Hypothalamus (tissue), 51 donors: Measurements from ENCODE around the gene PELI2.

Experiments
- DNase-seq, 51 donors: peaks; one replicate each; lab custom pipeline; 2025; lab: John Stamatoyannopoulos, UW

PELI2 gene, protein sequence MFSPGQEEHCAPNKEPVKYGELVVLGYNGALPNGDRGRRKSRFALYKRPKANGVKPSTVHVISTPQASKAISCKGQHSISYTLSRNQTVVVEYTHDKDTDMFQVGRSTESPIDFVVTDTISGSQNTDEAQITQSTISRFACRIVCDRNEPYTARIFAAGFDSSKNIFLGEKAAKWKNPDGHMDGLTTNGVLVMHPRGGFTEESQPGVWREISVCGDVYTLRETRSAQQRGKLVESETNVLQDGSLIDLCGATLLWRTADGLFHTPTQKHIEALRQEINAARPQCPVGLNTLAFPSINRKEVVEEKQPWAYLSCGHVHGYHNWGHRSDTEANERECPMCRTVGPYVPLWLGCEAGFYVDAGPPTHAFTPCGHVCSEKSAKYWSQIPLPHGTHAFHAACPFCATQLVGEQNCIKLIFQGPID

DNA sequence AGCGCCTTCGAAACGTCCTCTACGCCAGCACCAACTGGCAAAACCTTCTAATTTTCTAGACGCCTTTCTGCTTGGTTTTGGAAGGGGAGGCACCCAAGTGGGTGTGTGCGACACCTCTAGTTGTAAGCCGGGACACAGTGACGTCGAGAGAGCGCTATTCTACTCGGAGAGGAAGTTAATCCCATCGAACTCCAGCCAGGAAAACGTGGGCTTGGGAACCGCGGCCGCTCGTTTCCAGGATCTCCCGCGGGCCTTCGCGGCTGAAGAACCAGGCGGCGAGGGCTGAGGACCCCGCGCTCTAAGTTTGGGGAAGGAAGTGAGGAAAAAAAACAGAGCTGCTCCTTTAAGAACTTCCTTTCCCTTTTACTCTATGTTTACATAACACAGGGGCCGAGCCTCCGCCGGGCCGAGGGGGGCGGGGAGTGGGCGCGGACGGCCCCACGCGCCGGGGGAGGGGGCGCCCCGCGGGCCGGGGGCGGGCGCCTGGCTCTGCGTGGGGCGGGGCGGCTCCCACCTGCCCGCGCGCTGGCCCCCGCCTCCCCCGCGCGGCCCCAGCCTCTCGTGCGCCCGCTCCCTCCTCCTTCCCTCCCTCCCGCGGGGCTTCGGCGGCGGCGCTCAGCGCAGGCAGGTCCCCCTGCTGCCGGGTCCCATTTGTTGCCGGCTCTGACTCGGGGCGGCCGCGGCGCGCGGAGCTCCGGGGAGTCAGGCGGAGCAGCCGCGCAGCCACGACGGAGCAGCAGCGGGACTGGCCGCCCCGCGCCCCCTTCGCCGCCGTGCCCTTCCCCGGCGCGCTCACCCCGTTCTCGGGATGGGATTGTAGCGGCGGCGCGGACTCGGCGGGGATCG is at the start of gene PELI2:
Gene PELI2 (plus strand): TSS at position 647 of the 846 bp plus-strand sequence. CDS start 250 bp downstream, outside the sequence.
- DNase-seq = peak in 47 of 51 donors; percentile 39 to 91 (median 71)

DNA sequence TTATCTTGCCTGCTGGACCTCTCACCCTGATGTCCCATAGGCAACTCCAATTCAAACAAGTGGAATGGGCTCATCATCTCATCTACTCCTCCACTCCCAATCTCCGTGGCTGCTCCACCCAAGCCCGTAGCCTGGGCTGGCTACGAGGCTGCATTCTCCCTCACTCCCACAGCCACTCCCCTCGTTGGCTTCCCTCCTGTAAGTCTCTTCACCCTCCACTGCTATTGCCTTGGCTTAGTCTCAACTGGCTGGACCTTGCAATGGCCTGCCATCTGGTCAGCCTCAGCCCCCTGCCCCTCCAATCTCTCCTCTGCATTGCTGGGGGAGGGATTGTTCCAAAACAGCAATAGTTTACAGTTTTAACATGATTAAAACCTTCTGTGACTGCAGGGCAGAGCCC is 44.4 kb upstream of the PELI2 start:
- no peak for DNase-seq

DNA sequence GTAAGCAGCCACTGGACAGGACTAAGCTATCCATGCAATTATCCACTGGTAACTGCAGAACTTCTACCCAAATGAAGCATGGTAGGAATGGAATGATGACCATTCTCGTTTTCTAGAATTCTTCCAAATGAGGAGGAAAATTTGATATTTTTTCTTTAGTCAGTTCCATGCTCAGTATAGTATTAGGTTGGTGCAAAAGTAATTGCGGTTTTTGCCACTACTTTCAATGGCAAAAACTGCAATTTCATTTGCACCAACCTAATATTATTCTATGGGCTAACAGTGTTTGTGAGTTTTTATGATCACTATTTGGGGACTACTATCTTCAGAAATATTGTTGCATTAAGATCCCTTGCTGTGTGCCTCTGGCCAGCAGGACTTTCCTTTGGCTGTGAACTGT is 42.9 kb upstream of the PELI2 start:
- no peak for DNase-seq

DNA sequence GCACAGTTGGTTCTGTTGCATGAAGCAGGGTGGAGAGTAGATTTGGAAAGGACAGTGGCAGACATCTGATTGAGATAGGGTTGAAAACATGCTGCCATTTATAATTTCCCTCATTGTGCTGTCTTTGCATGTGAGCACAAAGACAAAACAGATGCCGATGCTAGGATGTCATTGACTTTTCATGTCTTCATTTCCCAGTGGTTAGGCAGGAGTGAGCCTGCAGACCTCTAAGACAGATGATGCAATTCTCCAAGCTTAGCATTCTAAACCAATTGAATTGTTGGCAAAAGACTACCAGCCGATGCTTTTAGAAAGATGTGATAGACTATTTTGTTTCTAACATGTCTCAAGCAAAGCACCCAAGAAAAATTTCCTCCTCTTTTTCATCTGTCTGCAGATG is 37.1 kb upstream of the PELI2 start:
- no peak for DNase-seq

DNA sequence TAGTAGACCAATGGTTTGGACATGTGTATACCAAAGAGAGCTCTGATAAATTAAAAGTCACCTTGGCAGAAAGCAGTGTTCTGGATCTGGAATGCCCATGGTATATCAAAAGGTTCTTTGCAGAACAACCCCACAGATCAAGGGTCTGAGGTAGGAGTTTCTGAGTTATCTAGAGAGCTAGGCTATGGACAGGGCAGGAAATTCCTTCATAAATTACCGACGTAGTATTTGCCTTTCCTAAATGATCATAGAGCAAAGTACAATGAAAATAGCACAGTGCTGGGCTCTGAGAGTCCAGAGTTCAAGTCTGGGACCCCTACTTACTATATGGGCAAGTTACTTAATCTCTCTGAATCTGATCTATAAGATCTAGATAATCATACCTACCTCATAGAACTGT is 35.3 kb upstream of the PELI2 start:
- DNase-seq = no peak

DNA sequence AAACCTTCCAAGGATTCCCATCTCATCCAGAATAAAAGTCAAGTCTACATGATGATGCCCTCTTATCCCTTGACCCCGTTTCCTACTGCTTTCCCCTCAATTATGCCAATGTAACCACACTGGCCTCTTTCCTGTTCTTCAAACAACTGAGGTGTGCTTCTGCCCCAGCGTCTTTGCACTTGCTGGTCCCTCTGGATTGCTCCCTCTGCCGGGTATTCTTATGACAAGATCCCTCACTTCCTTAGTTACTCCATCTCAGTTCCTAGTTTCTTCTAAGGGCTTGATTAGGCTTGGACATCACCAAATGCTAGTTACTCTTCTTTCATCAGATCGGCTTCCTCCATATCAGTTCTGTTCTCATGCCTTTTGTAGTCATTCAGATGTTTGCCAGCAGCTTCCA is 32.7 kb upstream of the PELI2 start:
- no peak for DNase-seq

DNA sequence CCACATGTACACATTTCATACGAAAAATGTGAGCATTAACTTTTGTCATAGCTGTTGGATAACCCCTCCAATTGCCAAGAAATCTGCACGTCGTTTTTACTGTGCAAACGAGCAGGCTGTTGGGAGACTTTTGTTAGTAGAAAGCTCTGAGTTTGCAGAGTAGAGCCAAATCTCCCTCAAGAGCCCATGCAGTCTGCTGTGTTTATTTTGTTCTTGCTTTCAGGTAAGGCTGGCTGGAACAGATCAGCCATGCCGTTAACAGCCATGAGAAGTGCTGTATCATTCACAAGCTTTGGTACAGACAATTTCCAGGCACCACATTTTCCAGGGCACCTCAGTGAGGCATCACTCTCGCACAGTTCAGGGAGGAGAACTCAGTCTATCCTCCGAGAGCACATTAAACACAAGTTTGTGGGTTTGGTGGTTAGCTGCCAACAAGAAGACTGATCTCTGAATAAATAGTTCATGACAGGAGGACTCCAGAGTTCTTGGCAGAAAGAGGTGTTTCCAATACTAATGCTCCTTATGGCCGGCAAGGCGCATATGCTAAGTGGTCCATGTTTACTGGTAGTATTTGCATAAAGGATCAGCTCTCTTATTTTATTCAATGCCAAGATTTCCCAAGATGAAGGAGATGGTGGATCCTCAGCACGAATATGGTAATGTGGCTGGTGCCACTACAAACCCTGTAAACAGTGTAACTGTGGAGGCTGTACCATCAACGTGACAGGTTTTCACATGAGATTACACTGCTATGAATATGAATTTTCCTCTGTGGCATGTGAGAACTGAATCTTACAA is 30.3 kb upstream of the PELI2 start:
- no peak for DNase-seq

DNA sequence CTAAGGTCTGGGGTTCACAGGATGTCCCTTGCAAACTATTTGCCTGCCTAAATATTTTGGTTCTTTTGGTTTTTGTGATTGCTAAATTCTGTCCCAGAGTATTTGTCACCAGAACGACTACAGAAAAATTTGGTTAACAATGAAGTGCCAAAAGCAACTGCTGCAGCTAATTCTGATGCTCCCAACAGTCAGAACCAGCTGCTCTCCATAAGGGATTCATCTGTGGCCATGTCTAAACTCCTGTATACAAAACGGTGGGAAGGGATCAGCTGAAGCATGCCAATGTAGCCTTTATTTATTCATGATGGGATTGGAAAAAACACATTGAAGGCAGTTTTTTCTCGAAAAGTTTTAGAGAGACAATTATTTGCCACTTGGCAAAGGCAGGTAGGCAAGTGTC is 29.3 kb upstream of the PELI2 start:
- DNase-seq = no peak

DNA sequence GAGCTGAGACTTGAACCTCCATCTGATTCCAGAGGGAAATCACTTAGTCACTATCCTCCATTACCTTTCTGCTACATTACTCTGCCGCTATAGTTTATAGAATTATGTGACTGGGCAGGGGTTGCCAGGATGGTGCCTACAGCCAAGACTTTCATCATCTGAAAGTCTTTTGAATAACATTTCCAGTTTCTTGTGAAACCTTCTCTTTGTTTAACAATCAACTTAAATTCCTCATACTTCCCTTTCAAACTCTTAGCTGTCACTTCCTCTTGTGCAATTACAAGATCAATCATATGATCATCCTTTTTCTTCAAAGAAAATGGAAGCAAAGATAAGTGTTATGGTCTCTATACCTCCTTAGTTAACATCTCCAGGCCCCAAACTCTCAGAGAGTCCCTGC is 25.4 kb upstream of the PELI2 start:
- DNase-seq = no peak

DNA sequence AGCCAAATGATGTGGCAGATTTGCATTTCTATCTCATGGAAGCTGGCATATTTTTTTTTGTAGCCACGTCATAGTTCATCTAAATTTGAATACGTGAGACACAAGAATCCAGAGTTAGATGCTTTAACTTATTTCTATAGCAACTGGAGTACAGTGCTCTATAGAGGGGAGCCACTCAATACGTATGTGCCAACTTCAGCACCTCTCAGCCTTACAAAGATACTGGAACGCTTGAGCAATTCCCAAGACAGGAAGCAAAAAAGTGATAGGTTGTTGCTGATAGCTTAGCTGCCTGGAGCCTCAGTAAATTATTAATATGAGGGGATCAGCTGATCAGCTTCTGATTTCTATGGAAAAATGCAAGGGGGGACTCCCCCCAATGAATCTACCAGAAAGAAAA is 24.1 kb upstream of the PELI2 start:
- DNase-seq = no peak

DNA sequence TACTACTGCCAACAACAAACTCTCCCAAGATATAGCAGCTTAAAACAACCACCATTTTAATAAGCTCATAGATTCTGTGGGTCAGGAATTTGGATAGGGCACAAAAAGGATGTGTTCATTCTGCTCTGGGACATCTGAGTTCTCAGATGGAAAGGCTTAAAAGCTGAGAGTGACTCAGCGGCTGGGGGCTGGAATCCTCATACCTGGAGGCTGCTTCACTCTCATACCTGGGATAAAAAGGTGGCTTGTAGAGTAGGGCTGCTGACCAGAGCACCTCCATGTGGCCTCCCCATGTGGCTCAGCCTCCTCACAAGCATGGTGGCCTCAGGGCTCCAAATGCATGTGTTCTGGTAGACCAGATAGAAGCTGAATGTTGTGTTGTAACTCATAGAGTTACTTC is 20.2 kb upstream of the PELI2 start:
- DNase-seq = no peak

DNA sequence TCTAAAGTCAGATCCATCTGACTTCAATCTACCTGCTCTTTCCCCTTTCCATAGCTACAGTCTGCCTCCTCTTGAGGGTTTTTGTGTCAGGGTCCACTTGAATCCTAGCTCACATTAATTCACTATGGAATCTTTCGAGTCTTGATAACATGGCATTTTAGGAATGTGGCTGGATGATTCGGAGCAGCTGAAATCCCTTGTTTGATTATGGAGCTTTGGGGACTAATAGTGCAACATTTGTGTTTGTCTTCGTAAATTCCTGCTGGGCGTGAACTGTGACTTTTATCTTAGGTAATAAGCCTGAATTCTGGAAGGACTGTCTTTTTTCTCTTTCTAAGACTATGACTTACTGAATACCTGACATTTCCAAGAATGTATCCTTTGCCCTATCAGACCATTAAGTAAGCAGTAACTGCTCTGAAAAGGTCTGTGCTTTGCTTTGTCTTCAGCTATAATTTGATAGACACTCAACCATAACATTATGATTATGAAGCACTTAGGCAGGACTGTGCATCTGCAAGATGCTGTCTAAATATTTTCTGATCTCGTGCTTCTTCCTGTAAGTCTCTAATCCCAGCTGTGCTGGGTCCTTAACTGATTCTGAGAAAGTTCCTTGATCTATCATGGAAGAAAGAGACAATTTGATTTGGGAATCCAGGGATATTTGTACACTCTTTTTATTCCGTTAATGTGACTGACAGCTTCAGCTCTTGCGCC is 19.0 kb upstream of the PELI2 start:
- no peak for DNase-seq

DNA sequence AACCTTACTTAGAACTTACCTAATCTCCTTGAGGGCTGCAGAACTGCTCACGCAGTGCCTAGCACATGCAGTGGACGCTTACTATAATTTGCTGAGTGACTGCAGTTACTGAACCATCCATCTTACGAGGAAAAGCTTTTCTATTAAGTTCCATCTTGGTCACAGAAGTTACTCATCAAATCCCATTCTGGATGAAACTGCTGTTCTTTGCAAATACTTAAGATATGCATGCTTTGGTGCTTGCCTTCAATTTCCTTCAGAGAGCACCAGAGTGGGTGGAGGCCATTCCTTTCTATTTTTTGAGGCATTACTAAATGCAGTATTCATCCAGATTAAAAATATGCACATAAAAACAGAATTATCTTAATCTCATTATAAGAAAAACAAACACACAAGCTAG is 17.7 kb upstream of the PELI2 start:
- no peak for DNase-seq

DNA sequence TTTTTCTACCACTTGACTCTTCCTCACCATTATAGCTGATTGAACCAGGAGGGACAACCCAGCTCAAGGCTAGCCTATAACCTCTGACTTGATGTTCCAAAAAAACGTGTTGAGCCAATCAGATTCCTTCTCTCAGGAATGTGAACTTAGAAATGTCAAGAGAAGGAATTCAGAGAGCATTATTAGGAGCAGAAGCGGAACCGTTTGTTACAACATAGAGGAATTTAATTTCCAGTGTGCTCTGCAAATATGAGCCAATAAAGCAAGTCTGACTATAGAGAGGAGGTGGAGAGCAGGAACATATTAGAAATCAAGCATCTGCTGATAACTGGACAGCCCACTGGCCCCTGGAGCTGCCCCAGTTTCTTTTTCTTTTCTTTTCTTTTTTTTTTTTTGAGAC is 15.3 kb upstream of the PELI2 start:
- DNase-seq = no peak

DNA sequence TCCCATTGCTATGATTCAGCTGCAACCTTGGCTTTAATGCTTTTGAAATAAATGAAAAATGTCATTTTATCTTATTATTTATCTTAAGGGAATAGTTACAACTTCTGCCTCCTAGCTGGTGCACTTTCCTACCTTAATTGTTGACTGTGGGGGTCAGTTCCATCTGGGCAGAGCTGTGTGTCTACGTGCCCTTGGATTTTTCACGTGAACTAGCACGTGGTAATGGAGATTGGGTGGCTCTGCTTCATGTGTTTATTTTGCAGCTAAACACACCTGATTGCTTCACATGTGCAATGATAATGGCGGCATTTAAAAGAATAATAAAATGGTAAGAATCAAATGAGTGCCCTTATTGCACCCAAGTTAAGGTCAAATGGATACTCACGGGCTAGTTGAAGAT is 10.6 kb upstream of the PELI2 start:
- DNase-seq = no peak

DNA sequence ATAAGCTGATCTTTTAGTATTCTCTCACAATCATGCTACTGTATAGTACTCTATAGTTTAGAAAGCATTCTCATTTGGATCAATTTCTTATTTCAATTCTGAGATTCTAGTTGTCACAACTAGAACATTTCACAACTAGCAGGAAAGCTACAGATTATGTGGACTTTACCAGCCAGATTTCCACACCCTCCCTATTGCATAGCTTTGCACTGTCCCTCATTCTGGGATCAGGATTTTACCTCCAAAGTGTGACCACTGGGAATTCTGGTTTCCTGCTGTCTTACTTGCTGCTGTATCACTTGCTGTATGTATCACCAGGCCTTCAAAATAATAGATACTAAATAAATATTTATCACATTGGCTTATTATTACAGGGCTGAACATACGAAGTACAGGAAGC is 10.2 kb upstream of the PELI2 start:
- no peak for DNase-seq

DNA sequence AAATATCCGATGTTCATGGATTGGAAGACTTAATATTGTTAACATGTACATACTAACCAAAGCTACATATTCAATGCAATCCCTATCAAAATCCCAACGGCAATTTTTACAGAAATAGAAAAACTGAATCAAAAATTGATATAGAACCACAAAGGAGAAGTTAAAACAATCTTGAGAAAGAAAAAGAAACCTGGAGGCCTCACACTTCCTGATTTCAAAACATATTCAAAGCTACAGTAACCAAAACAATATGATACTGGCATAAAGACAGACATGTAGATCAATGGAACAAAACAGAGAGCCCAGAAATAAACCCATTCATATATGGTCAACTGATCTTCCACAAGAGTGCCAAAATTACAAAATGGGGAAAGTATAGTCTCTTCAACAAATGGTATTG is 5.4 kb upstream of the PELI2 start:
- no peak for DNase-seq

DNA sequence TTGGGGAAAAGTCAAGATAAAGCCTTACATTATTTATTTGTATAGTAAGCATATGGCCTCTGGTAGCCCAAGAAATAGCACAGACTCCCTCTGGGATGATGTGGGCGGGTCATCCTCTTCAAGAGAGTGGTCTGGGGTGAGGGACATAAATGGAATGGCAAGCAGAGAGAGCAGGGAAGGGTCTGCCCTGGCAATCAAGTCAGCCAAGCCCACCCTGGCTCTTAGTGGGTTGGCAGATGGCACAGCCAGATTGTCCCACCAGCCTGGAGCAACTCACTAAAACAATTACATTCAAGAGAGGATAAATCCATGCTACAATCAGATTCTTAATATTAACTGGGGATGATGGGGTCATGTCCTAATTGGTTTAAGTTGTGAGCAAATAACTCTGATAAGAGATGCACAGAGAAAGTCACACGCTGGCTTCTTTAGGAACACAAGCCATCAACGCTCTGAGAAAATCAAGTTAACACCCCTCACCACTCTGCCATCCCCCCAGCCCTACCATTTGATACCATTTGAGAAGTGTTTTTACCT is 2.8 kb upstream of the PELI2 start:
- no peak for DNase-seq

DNA sequence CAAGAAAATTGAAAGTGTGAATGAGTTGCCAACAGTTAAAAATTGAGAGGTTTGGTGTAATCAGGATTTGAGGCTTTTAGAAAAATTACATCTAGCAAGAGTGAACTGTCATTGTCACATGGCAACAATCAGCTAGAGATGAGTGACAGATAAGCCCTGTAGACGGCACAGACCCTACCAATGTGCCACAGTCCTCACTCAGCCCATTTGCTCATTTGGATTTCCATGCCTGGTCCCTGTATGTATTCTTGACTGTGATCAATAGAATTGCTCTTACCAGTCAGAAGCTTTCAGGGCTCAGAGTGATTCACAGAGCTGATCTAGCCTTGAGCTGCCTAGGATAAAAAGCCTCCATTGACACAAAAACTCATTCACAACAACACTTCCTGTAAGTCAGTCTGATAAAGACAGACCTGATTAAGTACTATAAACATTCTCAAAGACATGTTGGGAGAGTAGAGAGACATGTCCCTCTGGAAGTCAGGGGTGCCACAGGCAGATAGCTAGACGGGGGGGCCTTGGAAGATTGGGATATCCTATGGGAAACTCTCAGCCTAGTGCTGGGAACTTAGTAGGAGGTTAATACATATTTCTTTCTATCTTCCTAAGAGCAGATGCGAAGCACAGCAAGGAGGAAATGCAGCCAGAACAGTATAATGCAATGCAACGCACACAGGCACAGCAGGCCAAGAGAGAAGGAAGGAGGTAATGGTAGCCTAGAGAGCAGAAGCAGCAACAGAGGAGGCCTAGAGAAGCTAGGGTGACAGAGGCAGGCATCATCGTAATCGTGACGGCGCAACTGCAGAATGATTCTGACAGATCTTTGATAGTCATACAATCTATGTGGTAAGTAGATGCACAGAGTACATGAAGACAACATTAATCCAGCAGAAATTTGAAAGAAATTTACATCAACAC is 2.0 kb upstream of the PELI2 start:
- DNase-seq = no peak
